GM18867 (cell line): ENCODE measurements around the gene PEX26.
"Not testable (repeated sequence)": the region's sequence is repeated elsewhere in the genome, so short reads cannot be mapped to it uniquely, and the experiment has no call there.

ENCODE experiments used
- ATAC-seq: cut with Tn5 transposase; IDR thresholded peaks from one replicate; pipeline ENCODE4 v1.9.1; 2021; ENCODE audit warnings: mild to moderate bottlenecking, moderate library complexity; ENCODE audit not compliant: unreplicated experiment

PEX26 gene

DNA sequence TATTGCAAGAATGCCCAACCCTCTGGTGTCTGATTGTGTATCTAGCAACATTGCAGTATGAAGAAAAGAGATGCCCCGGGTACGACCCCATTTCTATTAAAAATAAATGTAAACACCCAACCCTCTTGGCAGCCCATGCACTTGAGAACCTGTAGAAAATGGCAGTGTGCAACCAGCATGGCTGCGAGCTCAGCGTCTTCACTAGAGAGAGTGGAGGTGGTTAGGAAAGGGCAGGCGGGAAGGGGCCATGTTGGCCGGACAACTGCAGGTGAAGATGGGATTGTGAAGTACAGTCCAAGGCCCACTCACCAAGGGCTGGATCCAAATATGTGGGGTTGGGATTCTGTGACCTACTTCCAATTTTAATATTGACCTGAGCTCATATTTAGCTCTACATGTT lies 15.9 kb downstream of the PEX26 start:
- no peak for ATAC-seq

GRCh38 chr22:18095101-18095805 lies 17.5 kb downstream of the PEX26 start:
- no peak for ATAC-seq

- no peak for ATAC-seq
These were observed 19.0 kb downstream of the PEX26 start for GRCh38 chr22:18096823-18097222.

DNA sequence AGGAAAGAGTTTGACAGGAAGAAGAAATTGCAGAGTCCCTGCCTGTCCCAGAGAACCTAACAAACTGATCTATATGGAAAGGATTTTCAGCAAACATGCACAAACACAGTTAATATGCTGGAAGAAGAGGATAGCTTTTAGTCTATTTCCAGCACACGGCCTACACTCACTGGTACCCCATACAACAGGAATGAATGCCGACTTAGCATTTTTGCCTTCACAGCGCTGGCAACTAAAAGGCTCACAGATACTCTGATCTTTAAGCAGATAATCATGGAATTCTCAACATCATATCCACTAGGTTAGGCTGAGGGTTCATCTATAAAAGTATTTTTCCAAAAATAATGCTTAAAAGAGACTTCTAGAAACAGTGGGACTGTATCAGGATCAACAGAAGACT lies 23.0 kb downstream of the PEX26 start:
- no peak for ATAC-seq

DNA sequence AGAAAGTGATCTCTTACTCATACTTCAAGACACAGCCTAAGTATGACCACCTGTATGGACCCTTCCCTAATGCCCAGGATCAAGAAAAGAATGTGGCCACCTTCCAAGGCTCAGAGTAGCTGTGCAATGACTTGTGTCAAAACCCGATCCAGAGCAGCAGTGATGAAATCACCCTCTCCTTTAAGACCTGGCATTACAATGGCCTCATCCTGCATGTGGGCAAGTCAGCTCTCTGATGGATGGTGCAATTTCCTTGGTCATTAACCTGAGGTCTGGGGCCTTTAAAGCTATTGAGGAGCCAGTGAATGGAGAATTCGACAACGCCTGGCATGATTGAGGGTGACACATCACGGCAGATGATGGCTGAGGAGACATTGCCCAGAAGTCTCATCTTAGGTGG lies 23.7 kb downstream of the PEX26 start:
- no peak for ATAC-seq

DNA sequence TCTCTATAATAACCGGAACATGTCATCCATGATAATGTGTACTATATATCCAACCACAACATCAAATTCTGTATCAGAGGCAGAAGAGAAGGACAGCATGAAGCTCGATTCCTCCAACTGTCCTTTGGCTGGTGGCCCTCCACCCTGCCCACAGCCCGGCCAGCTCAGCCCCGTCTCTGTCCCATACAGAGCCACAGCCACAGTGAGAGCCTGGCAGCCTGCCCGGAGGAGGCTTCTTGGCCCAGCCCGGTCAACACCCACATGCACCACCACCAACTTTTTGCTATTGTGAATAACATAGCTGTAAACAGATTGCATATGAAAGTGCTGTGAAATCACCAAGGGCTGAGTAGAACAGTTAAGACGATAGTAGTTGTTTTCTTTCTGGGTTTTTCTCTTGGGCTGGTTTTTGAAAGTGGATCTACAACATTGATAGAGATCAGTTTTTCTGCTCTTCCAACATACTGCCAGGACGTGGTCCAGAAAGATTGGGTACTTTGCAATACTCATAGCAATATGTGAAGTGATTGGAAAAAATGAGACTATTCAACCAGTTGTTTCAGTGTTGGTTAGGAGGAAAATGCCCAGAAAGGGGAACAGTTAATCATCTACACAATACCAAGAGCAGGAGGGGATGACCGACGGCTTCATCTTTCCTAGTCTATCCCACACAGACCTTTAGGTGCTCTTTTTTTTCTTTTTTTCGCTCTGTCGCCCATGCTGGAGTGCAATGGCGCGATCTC lies 25.9 kb downstream of the PEX26 start:
- no peak for ATAC-seq

- no peak for ATAC-seq
These were observed 26.8 kb downstream of the PEX26 start for GRCh38 chr22:18104566-18104965.

DNA sequence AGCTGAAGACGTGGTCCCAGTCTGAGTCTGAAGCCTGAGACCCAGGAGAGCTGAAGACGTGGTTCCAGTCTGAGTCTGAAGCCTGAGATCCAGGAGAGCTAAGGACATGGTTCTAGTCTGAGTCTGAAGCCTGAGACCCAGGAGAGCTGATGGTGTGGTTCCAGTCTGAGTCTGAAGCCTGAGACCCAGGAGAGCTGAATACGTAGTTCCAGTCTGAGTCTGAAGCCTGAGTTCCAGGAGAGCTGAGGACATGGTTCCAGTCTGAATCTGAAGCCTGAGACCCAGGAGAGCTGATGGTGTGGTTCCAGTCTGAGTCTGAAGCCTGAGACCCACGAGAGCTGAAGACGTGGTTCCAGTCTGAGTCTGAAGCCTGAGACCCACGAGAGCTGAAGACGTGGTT lies 28.2 kb downstream of the PEX26 start:
- not testable (repeated sequence) for ATAC-seq

GRCh38 chr22:18106550-18107341 lies 29.0 kb downstream of the PEX26 start:
- ATAC-seq: not testable (repeated sequence)

- ATAC-seq: no peak
These were observed 30.4 kb downstream of the PEX26 start for GRCh38 chr22:18108187-18108586.

- no peak for ATAC-seq
These were observed 31.8 kb downstream of the PEX26 start for GRCh38 chr22:18109410-18110193.

- ATAC-seq: no peak
These were observed 32.6 kb downstream of the PEX26 start, which contains the start of gene TUBA8 for GRCh38 chr22:18110194-18110953. Gene TUBA8, plus strand, starts transcription at chr22:18110809. Its CDS starts 57 bp downstream, at chr22:18110866.

- ATAC-seq: no peak
These were observed 33.4 kb downstream of the PEX26 start for GRCh38 chr22:18110954-18111758.

DNA sequence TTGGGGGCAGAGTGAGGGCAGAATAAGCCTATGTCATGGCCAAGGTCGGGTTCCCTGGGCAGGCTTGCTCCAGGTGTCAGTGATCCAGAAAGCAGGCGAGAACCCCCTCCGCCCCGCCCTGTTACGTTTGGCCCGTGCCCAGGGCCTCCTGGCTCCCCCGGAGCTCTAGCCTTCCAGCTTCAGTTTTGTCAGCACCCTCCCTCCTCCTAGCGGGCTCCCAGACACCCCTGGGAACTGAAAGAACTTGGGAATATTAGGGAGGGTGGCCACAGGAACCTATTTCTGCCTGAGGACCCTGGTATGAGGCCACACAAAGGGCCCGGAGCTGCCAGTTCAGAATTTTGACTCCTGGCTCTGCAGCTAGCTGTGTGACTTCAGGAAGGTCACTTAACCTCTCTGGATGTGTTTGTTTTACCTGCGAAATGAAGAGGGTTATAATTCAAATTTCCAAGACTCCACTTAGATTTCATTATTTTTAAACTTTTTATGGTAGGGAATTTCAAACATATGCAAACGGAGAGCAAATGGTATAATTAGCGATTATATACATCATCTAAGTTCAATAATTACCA lies 34.1 kb downstream of the PEX26 start:
- no peak for ATAC-seq

- ATAC-seq: no peak
These were observed 34.6 kb downstream of the PEX26 start for GRCh38 chr22:18112440-18112839.

- no peak for ATAC-seq
These were observed 36.0 kb downstream of the PEX26 start for GRCh38 chr22:18113680-18114394.

DNA sequence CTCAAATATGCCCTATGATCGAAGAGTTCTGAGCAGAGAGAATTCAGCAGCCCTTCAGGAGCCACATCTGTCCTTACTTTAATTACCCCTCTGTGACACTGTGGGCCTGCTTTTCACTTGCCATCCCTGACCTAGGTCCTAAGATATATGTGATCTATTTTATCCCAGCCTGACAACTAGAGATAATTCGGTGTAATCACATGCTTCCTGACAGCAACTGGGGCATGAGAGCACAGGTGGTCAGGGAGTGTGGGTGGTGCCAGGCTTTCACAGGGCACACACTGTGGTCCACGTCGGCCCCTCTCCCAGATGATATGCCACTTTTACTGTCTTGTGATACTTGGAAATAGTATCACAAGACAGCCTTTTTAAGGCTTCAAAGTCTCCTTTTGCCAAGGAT lies 36.7 kb downstream of the PEX26 start:
- no peak for ATAC-seq

GRCh38 chr22:18114976-18115652 lies 37.3 kb downstream of the PEX26 start:
- no peak for ATAC-seq
